Gastrocnemius medialis (tissue), 4 donors: ENCODE measurements around the gene CDHR3. TPM values are rescaled to one million over a fixed set of nuclear protein-coding genes. Genes with fewer than 3 reads are reported as not detected.

Source experiments
- ATAC-seq, 2 donors: fragments of 150-250 bp; one replicate each; pipeline ENCODE4 v1.9.1; 2016
- DNase-seq, 2 donors: peaks; one replicate each; pipeline ENCODE4 v3.0.0-alpha.2; 2019
- H3K27ac ChIP-seq, 4 donors: fragments of 200-600 bp; sonication (generic); 1 replicate in 1 of 4; 2 replicates in 3 of 4; pipeline ENCODE4 v1.5.1; 2016 to 2018; ENCODE audit warnings: mild to moderate bottlenecking in 2 of 4, moderate library complexity in 1 of 4
- H3K27me3 ChIP-seq, 3 donors: fragments of 200-600 bp; sonication (generic) in 2 of 3; 1 replicate in 1 of 3; 2 replicates in 2 of 3; pipeline versions ENCODE4 v1.5.1 to v1.6.0; 2016 to 2019; ENCODE audit warnings: mild to moderate bottlenecking in 1 of 3, moderate library complexity in 1 of 3
- H3K36me3 ChIP-seq, 2 donors: fragments of 200-600 bp; sonication (generic) in 1 of 2; one replicate each; pipeline ENCODE4 v1.5.1; 2017 to 2018
- H3K4me1 ChIP-seq, 2 donors: fragments of 200-600 bp; sonication (generic) in 1 of 2; one replicate each; pipeline ENCODE4 v1.5.1; 2016 to 2017; ENCODE audit warnings: mild to moderate bottlenecking in 2 of 2
- H3K4me3 ChIP-seq, 4 donors: fragments of 200-600 bp; sonication (generic) in 3 of 4; 1 replicate in 1 of 4; 2 replicates in 3 of 4; pipeline ENCODE4 v1.5.1; 2016 to 2019; ENCODE audit warnings: mild to moderate bottlenecking in 2 of 4
- H3K9me3 ChIP-seq, 3 donors: fragments of 200-600 bp; sonication (generic) in 2 of 3; 1 replicate in 1 of 3; 2 replicates in 2 of 3; pipeline ENCODE4 v1.5.1; 2016 to 2019
- CTCF ChIP-seq, 5 experiments: fragments of 450-650 bp in 3 of 5; fragments of 200-600 bp in 2 of 5; sonication (generic) in 2 of 5; IDR thresholded peaks in 4 of 5; conservative IDR thresholded peaks in 1 of 5; 1 replicate in 4 of 5; 2 replicates in 1 of 5; pipeline ENCODE4 v1.5.1; 2016 to 2019; ENCODE audit warnings: antibody characterized with exemption in 5 of 5, mild to moderate bottlenecking in 3 of 5, moderate library complexity in 3 of 5
- POLR2A ChIP-seq, 2 donors: fragments of 450-650 bp; IDR thresholded peaks; one replicate each; pipeline ENCODE4 v1.6.1; 2017; ENCODE audit warnings: antibody characterized with exemption in 2 of 2, mild to moderate bottlenecking in 2 of 2, moderate library complexity in 2 of 2
- in situ Hi-C, 4 donors: fragments of 200-750 bp; cut with MboI; loops; one replicate each; pipeline versions ENCODE4 v1.15.0 to v1.8.0; 2017; ENCODE audit warnings: low sequenced_read_pairs in 4 of 4
- intact Hi-C: fragments of 100-400 bp; cut with DNase I; formaldehyde crosslinking; loops from one replicate; pipeline ENCODE4 v1.15.1; 2023; ENCODE audit warnings: low total_unique reads
- total RNA-seq, 4 donors: library from RNA; depleted of rRNA; stranded (reverse); fragments of >200 nt; gene quantifications; one replicate each; pipeline versions ENCODE4 v1.1.0 to v1.2.3, GENCODE V29; 2016

Gene CDHR3
- total RNA-seq, 4 donors from 2014 or later, result 0.62 to 21.2 TPM; not detected in 2

GRCh38 chr7:106052681-106053080 lies 89.6 kb downstream of the CDHR3 start:
- Histone ChIP-seq H3K27ac (no peak overlapping the region), H3K9me3 (no peaks in the 10 kb centered on the region), H3K36me3 (no peaks in the 10 kb centered on the region), H3K27me3 (no peaks in the 10 kb centered on the region), H3K4me1 (peaks cover 3 to 11% of the 10 kb centered on the region in 2 donors), H3K4me3 (no peak overlapping the region)
- no peak for TF ChIP-seq POLR2A (IDR thresholded peaks at IDR 0.05)
- no peak for TF ChIP-seq CTCF (IDR thresholded peaks at IDR 0.05 in 4 of 5, conservative IDR thresholded peaks at IDR 0.05 in 1 of 5)
- DNase-seq (no peak), ATAC-seq (no peak)
- in situ Hi-C loops, result loop anchor here in 2 of 4 donors (10.0 to 25.0 kb wide), 3 partner anchors 235 to 410 kb away; partner anchors contain the start of gene NAMPT (in 1 of the 2)
- intact Hi-C loops, result no loop called here

GRCh38 chr7:106053109-106053508 lies 90.0 kb downstream of the CDHR3 start:
- in situ Hi-C loops (loop anchor here in 2 of 4 donors (10.0 to 25.0 kb wide), 3 partner anchors 234 to 409 kb away; partner anchors contain the start of gene NAMPT (in 1 of the 2)), intact Hi-C loops (no loop called here)
- ATAC-seq (no peak), DNase-seq (no peak)
- no peaks in the 10 kb centered on the region for H3K36me3 ChIP-seq
- H3K4me3 ChIP-seq, result no peak overlapping the region
- no peak overlapping the region for H3K27ac ChIP-seq
- TF ChIP-seq CTCF (IDR thresholded peaks at IDR 0.05 in 4 of 5, conservative IDR thresholded peaks at IDR 0.05 in 1 of 5) (no peak), POLR2A (IDR thresholded peaks at IDR 0.05) (no peak)
- H3K9me3 ChIP-seq, result no peaks in the 10 kb centered on the region
- H3K27me3 ChIP-seq, result no peaks in the 10 kb centered on the region
- peaks cover 3 to 11% of the 10 kb centered on the region in 2 donors for H3K4me1 ChIP-seq

GRCh38 chr7:106054156-106054910 lies 91.3 kb downstream of the CDHR3 start:
- DNase-seq (no peak), ATAC-seq (no peak)
- no peaks in the 10 kb centered on the region for H3K36me3 ChIP-seq
- in situ Hi-C loops (loop anchor here in 2 of 4 donors (10.0 to 25.0 kb wide), 3 partner anchors 233 to 408 kb away; partner anchors contain the start of gene NAMPT (in 1 of the 2)), intact Hi-C loops (no loop called here)
- no peaks in the 10 kb centered on the region for H3K9me3 ChIP-seq
- TF ChIP-seq CTCF (IDR thresholded peaks at IDR 0.05 in 4 of 5, conservative IDR thresholded peaks at IDR 0.05 in 1 of 5), result no peak
- TF ChIP-seq POLR2A (IDR thresholded peaks at IDR 0.05), result no peak
- no peak overlapping the region for H3K27ac ChIP-seq
- no peak overlapping the region for H3K4me3 ChIP-seq
- peaks cover 3 to 11% of the 10 kb centered on the region in 2 donors for H3K4me1 ChIP-seq
- H3K27me3 ChIP-seq, result no peaks in the 10 kb centered on the region

GRCh38 chr7:106054971-106055532 lies 92.0 kb downstream of the CDHR3 start:
- DNase-seq (no peak), ATAC-seq (no peak)
- Histone ChIP-seq H3K4me1 (peaks cover 3 to 10% of the 10 kb centered on the region in 2 donors), H3K27ac (no peak overlapping the region), H3K27me3 (no peaks in the 10 kb centered on the region), H3K4me3 (no peak overlapping the region), H3K36me3 (no peaks in the 10 kb centered on the region), H3K9me3 (no peaks in the 10 kb centered on the region)
- intact Hi-C loops, result no loop called here
- in situ Hi-C loops, result loop anchor here (5.0 to 25.0 kb wide), 4 partner anchors 97 to 407 kb away; partner anchors contain the start of gene NAMPT (in 1 of the 4)
- no peak for TF ChIP-seq CTCF (IDR thresholded peaks at IDR 0.05 in 4 of 5, conservative IDR thresholded peaks at IDR 0.05 in 1 of 5)
- TF ChIP-seq POLR2A (IDR thresholded peaks at IDR 0.05), result no peak
